Glomerular endothelial cell (primary cell): Measurements from ENCODE around the gene LHX6. TPM values are rescaled to one million over a fixed set of nuclear protein-coding genes. Genes with fewer than 3 reads are reported as not detected.

Source experiments
- DNase-seq: peaks from one replicate; pipeline ENCODE4 v3.0.0-alpha.2; 2011; ENCODE audit warnings: low read depth, low spot score; ENCODE audit errors: extremely low read depth
- total RNA-seq: library from RNA; depleted of rRNA; stranded (reverse); fragments of >200 nt; gene quantifications from 2 replicates; pipeline ENCODE4 v1.2.3, GENCODE V29; 2015

The LHX6 gene
- total RNA-seq, result 31.7 and 32.0 TPM in 2 replicates

DNA sequence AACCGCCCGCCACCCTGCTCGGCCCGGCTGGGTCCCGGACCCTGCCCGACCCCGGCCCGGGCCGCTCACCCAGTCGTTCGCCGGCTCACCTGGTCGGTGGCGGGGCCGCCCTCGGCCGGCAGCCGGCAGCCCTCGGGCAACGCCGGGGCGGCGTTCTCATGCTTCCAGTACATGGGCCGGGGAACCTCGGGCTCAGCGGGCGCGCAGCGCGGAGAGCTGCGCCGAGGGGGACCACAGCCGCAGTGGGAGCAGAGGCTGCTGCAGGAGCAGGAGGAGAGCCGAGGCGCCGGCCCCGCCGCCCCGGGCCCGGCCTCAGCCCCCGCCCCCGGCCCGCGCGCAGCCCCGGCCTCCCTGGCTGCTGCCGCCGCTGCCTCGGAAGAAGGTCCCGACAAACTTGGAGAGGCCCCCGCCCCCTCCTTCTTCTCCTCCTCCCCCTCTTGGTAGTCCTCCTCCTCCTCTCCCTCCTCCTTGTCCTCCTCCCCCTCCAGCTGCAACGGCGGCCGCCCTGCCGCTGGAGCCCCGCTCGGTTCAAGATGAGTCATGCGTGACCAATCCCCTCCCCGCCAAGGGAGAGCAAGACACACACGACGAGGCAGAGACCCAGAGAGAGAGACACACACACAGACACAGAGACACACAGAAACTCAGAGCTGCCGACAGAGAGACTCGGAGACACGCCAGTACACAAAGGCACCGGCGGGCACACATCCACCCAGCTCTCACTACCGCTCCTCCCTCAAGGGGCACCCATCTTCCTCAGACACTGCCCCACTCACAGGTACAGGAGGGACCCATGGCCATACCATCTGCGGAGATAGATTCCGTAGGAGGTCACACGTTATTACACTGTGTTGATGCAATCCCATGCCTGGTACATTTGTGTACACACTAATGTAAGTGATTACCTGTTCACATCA lies at the start of gene LHX6:
LHX6 (minus strand) TSS at position 390 of the 917 bp plus-strand sequence; CDS start at position 173, 217 bp downstream.
- no peak for DNase-seq

DNA sequence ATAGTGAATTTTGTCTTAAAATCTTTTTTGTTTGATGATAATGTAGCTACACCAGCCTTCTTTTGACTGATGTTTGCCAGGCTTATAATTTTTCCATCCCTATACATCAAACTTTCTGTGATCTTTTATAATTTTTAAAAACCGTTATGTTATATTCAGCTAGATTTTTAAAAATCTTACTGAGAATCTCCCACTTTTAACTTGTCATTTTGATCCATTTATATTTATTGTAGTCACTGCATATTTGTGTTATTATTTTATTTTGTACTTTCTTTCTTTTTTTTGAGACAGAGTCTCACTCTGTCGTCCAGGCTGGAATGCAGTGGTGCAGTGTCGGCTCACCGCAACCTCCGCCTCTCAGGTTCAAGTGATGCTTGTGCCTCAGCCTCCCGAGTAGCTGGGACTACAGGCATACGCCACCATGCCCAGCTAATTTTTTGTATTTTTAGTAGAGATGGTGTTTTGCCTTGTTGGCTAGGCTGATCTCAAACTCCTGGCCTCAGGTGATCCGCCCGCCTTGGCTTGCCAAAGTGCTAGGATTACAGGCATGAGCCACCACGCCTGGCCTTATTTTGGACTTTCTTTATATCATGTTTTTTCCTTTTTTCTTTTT lies 48.6 kb upstream of the LHX6 start:
- DNase-seq, result no peak

DNA sequence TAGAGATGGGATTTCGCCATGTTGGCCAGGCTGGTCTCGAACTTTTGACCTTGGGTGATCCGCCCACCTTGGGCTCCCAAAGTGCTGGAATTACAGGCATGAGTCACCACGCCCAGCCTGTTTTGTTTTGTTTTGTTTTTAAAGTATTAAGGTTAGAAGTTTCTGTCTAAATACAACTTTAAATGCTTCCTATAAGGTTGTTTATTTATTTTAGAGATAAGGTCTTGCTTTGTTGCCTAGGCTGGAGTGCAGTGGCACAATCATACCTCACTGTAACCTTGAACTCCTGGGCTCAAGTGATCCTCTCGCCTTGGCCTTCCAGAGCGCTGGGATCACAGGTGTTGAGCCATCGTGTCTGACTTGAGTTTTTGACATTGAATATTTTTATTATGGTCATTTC lies 47.3 kb upstream of the LHX6 start:
- no peak for DNase-seq

DNA sequence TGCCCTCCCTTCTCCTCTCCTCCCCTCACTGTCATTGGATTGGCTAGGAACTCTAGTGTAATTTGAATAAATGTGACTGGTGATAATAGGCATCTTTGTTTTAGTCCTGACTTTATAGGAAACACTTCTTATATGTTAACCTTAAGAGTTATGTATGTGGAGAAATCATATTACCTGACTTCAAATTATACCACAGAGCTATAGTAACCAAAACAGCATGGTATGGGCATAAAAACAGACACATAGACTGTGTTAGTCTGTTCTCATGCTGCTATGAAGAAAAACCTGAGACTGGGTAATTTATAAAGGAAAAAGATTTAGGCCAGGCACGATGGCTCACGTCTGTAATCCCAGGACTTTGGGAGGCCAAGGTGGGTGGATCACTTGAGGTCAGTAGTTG lies 45.3 kb upstream of the LHX6 start:
- no peak for DNase-seq

DNA sequence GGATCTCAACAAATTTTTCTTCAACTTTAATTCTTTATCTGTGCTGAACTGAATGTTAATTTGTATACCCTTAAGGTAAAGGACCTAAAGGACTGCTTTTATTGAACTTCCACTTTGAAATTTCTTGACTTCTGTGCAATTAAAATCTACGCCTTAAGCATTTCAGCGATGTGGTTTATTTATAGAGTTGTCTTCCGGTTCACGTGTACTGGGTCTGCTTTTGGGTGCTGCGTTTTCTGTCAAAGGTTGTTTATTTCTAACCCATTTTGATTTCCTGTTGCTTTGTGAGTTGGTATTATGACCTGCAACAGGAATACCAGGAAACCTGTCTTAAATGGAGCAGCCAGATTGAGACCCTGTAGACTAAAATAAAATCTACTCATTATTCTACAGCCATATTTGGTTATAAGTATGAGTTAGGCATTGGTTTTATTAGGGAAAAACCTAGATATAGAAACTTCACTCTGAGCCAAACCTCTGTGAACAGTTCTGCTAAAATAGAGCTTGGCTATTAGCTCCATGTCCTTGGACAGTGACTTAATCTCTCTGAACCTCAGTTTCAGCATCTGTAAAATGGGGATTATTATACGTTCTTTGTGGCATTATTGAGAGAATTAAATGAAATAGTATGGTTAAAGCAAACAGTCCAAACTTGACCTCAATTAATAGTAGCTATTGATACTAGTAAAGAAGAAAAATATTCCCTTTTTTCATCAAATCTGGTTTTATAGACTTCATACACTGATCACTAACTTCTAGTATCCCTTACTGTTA lies 39.5 kb upstream of the LHX6 start:
- no peak for DNase-seq

DNA sequence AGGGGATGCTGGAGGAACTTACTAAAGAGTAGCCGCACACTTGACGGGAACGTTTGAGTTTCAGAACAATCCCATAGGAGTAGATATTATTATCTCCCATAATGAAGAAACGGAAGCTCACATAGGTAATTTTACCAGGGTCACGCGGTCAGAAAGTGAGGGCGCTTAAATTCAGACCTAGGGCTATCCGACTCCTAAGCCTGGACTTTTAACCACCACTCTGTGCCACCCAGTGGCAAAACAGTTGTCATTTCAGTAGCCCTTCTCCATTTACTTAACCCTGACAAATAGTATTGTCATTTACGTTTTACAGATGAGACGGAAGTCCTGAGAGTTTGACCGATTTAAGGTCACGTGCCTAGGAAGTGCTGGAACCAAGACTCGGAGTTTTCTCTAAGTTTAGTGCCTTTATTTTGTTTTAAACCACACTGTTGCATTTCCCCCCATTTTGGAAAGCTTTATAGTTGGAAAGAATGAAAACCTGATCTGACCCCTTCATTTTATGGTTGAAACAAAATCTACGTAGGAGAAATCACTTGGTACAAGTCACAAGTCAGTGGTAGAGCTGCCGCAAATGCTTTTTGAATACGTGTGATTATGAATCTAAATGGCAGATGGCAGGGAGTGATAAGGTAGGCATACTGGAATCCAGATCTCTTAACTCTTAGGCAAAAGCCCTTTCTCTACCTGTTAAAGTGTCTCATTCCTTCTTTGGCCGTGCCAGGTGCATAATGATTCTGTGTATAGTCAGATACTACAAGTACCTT lies 36.6 kb upstream of the LHX6 start:
- no peak for DNase-seq

DNA sequence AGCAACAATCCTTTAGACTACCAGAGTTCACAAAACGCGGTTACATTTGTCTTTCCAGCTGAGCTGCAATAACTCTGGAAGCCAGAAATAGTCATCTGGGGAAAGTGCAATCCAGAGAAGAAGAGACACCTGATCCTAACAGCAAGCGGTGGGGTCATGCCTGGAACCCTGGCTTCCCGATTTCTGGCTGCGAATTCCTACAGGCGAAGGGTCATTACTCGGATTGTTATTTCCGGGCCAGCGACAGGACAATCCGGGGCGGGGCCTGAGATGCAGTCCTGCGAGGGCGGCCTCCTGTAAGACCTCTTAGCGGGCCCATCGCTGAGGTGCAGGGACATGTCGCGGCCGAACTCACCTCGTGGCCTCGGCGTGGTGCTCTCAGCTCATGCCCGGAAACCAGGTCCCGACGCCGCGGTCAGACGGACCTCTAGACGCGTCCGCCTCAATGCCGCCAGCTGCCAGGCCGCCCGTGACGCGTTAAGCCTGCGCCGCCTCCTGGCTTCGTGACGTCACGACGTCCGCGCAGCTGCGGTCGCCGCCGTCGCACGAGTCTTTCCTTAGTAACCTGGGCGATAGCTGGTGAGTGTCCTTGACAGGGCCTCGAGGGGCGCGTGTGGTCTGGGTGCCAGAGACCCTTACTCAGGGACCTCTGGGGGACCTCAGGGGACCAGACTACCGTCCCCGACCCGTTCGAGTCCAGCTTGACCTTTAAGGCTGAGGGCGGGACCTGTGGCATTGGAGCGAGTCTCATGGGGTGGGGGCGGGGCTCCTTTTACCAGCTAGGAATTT lies 35.8 kb upstream of the LHX6 start, which contains the start of the genes MRRF and RBM18:
MRRF (plus strand) TSS at position 523 of the 789 bp plus-strand sequence. CDS start 6,010 bp downstream, outside the sequence.
RBM18 (minus strand) TSS at position 481 of the 789 bp plus-strand sequence. CDS start 3,348 bp downstream, outside the sequence.
- DNase-seq, result no peak

DNA sequence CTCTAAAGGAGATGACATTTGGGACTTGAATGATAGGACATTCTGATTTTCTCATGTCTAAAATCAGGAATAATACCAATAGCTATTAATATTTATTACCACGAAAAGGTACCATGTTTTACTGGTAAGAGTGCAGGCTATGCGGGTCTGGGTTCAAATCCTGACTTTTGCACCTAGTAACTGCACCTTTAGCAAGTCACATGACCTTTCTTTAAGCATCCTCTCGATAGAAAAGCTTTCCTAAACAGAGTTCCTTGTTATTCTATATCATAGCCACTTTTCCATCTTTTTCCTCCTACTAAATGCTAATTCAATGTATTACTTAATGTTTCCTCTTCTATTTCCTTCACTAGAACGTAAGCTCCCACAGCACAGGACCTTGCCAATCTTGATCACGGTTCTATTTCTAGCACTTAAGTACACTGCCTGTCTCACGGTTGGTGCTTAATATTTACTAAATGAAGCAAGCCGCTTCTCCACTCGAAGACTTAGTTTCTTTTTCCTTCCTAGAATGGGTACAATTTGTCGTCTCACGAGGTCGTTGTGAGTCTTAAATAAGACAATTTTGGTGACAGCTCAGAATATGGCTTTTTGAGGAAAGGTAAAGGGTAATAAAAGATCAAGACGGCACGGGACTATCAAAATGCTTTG lies 35.1 kb upstream of the LHX6 start:
- DNase-seq, result no peak

DNA sequence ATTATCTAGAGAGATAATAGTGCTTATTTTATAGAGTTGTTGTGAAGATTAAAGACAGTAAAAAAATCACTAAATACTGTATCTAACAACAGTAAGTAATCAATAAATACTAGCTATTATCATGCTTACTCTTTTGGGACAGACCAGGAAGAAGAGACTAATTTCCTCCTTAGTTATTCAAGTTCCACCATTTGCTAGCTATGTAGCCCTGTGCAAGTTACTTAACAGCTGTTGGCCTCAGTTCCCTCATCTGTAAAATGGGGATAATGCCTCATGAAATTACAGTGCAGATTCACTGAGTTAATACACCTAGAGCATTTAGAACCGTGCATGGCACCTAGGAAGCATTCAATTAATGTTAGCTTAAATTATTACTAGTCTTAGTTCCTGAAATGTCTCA lies 33.3 kb upstream of the LHX6 start:
- DNase-seq, result no peak

DNA sequence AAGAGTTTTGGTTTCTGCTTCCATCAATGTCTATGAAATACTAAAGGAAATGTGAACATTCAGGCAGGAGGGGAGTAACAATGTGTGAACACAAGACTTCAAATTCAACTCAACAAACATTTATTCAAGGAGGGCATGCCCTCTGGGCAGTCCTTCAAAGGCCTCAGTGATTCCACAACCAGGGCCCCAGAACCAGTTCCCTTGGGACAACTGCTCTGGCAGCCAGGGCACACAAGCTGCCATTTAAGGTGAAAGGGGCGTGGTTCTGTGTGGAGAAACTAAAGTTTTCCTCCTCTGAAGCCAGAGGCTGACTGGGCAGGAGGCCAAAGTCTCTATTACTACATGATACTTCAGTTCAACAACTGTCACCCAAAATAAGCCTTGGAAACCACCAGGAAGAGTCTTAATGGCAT lies 32.7 kb upstream of the LHX6 start:
- DNase-seq, result no peak

DNA sequence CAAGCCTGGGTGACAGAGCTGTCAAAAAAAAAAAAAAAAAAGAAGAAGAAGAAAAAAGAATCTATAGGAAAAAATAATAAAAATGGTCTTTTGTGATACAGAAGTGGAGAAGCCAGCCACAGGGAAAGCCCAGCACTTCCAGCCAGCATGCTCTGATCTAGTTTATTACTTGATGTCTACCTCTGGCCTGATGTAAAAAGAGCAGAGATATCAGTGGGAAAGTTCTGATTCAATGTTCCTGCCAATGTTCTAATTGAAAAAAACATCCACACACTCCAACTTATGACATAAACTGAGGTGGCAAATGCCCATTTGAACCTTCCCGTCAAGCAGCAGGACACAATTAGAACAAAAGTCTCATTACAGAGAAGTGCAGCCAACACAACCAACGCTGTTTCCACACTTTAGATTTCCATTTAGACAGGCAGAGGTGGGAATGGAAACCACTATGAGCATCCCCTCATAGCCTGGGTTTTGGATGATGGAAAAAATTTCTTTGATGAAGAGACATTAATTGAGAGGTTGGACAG lies 30.2 kb upstream of the LHX6 start:
- DNase-seq, result no peak

DNA sequence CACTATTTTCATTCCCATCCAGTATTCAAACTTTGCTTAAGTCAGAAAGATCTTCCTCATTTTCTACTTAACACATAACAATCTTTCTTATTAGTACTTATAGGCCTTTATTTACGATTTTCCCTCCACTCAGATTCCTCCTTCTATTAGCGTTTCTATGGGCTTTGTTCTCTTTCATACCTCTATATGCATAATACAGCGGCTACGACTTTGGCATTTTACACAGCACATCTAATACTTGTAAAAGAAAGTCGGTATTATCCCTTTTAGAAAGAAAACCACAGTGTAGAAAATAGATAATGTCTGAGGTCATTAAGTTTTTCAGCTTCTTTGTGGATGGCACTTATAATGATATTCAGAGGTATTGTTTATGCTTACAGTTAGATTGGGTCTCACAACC lies 27.4 kb upstream of the LHX6 start:
- no peak for DNase-seq

DNA sequence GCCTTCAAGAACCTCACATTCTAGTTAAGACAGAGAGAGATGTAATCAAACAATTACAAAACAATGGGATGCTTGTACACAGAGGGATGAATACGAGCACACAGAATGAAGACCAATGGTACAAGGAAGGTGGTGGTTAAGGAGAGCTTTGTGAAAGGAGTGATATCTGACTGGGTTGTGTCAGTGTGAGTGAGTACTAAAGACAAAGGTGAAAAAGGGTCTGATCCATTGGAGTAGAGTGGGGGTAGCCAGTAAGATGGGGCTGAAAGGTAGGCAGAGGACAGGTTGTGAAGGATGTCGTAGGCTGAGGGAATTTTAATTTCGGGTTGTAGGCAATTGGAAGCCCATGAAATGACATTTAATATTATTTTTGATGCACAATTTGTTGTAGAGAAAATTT lies 26.0 kb upstream of the LHX6 start:
- no peak for DNase-seq

DNA sequence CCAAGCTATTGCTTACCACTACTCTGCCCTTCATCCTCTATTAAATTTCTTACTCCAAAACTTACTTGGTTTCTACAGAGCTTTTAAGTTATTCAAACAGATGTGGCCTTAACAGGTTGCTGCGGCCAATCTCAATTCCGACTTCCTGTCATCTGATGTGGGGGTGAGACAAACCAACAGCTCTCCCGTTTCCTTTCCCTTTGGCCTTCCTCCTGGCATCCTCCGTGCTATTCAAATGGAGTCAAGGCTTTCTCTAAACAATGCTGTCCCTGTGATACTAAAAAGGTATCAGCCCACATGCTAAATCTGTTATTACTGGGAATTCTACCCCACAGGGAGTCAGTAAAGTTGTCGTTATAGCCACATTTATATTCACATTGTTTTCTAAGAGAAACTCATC lies 24.0 kb upstream of the LHX6 start:
- peak; percentile 33 for DNase-seq

DNA sequence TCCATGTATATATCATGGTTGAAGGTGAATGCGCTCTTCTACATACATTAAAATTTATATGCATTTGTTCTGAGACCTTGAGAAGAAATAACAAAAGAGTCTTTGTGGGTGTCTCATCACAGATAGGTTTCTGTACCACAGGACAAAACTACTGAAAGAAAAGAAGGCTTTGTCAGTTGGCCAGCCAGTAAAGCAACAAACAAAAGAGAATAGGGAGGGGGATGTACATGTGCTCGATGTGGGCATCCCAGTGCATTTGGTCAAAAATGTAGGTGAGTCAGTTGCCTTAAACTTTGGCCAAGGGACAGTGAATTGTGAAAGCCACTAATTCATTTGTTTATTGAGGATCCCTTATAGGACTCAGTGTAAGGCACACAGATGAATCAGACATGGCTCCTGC lies 22.6 kb upstream of the LHX6 start:
- DNase-seq, result no peak

DNA sequence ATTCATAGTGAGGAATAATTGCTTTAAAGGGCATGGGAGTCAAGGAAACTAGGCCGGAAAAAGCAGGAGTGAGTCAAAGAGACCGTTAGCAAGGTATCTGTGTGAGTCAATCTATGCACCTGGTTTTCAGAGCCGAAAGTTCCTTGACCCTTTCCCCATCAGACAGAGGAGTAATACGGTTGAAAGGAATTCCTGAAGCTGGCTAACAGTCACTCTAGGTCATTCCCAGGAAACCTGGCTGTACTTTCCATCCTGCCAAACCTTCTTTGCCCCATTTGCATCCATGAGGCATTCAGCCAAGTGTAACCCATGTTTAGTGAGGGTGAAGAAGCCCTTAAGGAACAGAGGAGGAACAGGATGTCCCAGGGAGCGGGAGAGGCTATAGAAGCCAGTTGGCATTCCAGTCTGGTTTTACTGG lies 19.7 kb upstream of the LHX6 start:
- peak; percentile 77 for DNase-seq

DNA sequence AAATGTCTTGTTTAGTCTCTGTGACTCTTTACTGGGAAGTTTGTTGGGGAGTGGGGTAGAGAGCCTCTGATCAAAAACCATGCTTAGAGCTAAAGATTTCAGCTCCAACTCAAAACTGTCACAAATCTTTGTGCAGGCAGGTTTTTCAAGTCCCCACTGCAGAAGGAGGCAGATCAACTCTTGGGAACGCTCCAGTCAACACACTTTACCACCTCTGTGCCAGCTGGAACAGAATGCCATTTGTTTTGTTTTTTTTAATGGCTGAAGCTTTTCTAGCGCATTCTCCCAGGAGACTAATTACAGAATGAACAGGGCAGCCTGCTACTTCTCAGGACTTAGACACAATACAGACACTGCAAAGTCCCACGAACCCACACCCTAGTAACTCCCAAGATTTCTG lies 17.9 kb upstream of the LHX6 start:
- DNase-seq, result no peak

DNA sequence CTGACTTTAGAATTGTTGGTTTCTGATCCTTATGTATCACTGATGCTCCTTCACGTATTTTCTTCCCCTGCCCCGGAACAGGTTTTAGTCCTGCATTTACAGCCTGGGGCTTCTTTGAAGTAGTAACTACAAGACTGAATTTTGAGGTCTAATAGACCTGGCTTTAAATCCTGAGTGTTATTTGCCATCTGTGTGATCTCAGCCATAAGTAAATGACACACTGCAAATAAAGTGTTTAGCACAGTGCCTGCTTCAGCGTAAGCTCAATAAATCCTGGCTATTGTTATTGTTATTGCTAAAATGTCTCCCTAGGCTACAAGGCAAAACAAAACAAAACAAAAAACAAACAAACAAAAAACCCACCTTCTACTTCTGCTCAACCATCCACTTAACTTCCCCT lies 15.6 kb upstream of the LHX6 start:
- DNase-seq, result no peak

DNA sequence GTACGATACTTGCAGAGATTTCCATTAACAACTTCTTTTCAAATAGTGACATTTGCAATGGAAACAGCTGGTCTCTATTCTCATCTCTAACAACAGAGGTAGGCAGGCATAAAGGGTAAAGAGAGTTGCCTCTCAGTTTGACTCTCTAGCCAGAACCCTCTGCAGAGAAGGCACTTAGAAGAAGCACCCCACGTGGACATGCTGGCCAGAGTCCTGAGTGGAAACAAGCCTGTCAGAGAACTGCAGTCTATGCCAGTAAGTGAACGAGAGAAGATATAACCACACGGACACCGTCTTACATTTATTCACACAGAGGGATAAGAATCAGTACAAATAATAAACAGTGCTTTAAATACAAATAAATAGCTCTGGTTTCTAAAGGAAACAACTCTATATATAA lies 11.0 kb upstream of the LHX6 start:
- no peak for DNase-seq
